Trophoblast cell (in vitro differentiated cells and primary cell): ENCODE results near the gene RNMT.
"Not testable (repeated sequence)": the region's sequence is repeated elsewhere in the genome, so short reads cannot be mapped to it uniquely, and the experiment has no call there.

Source experiments
- DNase-seq, 2 donors: peaks; one replicate each; pipeline ENCODE4 v3.0.0-alpha.2; 2016
- H2AFZ ChIP-seq: 2 replicates; pipeline ENCODE4 v1.6.1; 2013; ENCODE audit warnings: low read length, moderate library complexity, mild to moderate bottlenecking; ENCODE audit not compliant: insufficient read depth, poor library complexity
- H2AK5ac ChIP-seq: 2 replicates; pipeline ENCODE4 v1.6.1; 2013; ENCODE audit warnings: mild to moderate bottlenecking, low read length
- H2BK120ac ChIP-seq: 2 replicates; pipeline ENCODE4 v1.6.1; 2013; ENCODE audit warnings: low read length, mild to moderate bottlenecking, moderate library complexity; ENCODE audit not compliant: insufficient read depth, poor library complexity
- H2BK12ac ChIP-seq: 2 replicates; pipeline ENCODE4 v1.6.1; 2013; ENCODE audit warnings: mild to moderate bottlenecking, low read length, moderate library complexity
- H2BK5ac ChIP-seq: 2 replicates; pipeline ENCODE4 v1.6.1; 2013; ENCODE audit warnings: low read length, low read depth, moderate library complexity, mild to moderate bottlenecking; ENCODE audit not compliant: poor library complexity
- H3K14ac ChIP-seq: 2 replicates; pipeline ENCODE4 v1.6.1; 2013; ENCODE audit warnings: mild to moderate bottlenecking, low read length
- H3K18ac ChIP-seq: 2 replicates; pipeline ENCODE4 v1.6.1; 2013; ENCODE audit warnings: mild to moderate bottlenecking, low read length
- H3K23ac ChIP-seq: 2 replicates; pipeline ENCODE4 v1.6.1; 2013; ENCODE audit warnings: low read length
- H3K27ac ChIP-seq: 2 replicates; pipeline ENCODE4 v1.5.1; 2013; ENCODE audit warnings: low read depth, mild to moderate bottlenecking, inconsistent platforms, low read length, moderate library complexity
- H3K27me3 ChIP-seq: 2 replicates; pipeline ENCODE4 v1.6.1; 2013; ENCODE audit warnings: inconsistent platforms, mild to moderate bottlenecking, low read length, moderate library complexity; ENCODE audit not compliant: insufficient read depth
- H3K36me3 ChIP-seq, 2 experiments: 1 replicate in 1 of 2; 2 replicates in 1 of 2; pipeline ENCODE4 v1.6.1; 2013; ENCODE audit warnings: low read length in 2 of 2, mild to moderate bottlenecking in 2 of 2, moderate library complexity in 1 of 2; ENCODE audit not compliant: insufficient read depth in 2 of 2, control insufficient read depth in 1 of 2
- H3K4ac ChIP-seq: 2 replicates; pipeline ENCODE4 v1.6.1; 2013; ENCODE audit warnings: low read depth, mild to moderate bottlenecking, low read length, moderate library complexity
- H3K4me1 ChIP-seq, 2 experiments: 1 replicate in 1 of 2; 2 replicates in 1 of 2; pipeline ENCODE4 v1.6.1; 2013; ENCODE audit warnings: low read length in 2 of 2, mild to moderate bottlenecking in 2 of 2, moderate library complexity in 1 of 2; ENCODE audit not compliant: insufficient read depth in 2 of 2, control insufficient read depth in 1 of 2
- H3K4me2 ChIP-seq: 2 replicates; pipeline ENCODE4 v1.6.1; 2013; ENCODE audit warnings: inconsistent platforms, mild to moderate bottlenecking, low read length, moderate library complexity
- H3K4me3 ChIP-seq: 2 replicates; pipeline ENCODE4 v1.5.1; 2013; ENCODE audit warnings: mild to moderate bottlenecking, low read depth, low read length, inconsistent platforms
- H3K79me1 ChIP-seq: one replicate; pipeline ENCODE4 v1.6.1; 2013; ENCODE audit warnings: low read length
- H3K79me2 ChIP-seq: 2 replicates; pipeline ENCODE4 v1.6.1; 2013; ENCODE audit warnings: low read length, mild to moderate bottlenecking; ENCODE audit not compliant: control insufficient read depth, insufficient read depth, poor library complexity
- H3K9ac ChIP-seq: 2 replicates; pipeline ENCODE4 v1.6.1; 2013; ENCODE audit warnings: mild to moderate bottlenecking, low read length
- H3K9me3 ChIP-seq: 2 replicates; pipeline ENCODE4 v1.6.1; 2013; ENCODE audit warnings: low read depth, mild to moderate bottlenecking, control low read depth, inconsistent platforms, low read length; ENCODE audit not compliant: insufficient read depth
- H4K12ac ChIP-seq: 2 replicates; pipeline ENCODE4 v1.6.1; 2013; ENCODE audit warnings: low read depth, mild to moderate bottlenecking, low read length, moderate library complexity
- H4K8ac ChIP-seq: 2 replicates; pipeline ENCODE4 v1.6.1; 2013; ENCODE audit warnings: low read depth, mild to moderate bottlenecking, low read length, moderate library complexity
- H4K91ac ChIP-seq: one replicate; pipeline ENCODE4 v1.6.1; 2013; ENCODE audit warnings: low read depth, mild to moderate bottlenecking, low read length, moderate library complexity
- WGBS: extraction: QIAGEN DNeasy Blood & Tissue Kit; methylation state at CpG from one replicate; pipeline ENCODE4 v1.1.7; 2013; ENCODE audit warnings: missing lambda C conversion rate; ENCODE audit not compliant: insufficient read length, insufficient coverage; ENCODE audit errors: extremely low coverage; 5-methylcytosine and 5-hydroxymethylcytosine counted together

Gene RNMT

DNA sequence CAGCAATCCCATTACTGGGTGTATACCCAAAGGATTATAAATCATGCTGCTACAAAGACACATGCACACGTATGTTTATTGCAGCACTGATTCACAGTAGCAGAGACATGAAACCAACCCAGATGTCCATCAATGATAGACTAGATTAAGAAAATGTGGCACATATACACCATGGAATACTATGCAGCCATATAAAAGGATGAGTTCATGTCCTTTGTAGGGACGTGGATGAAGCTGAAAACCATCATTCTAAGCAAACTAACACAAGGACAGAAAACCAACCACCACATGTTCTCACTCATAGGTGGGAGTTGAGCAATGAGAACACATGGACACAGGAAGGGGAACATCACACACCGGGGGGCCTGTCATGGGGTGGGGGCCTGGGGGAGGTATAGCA, 25.1 kb downstream of the RNMT start:
- H3K4me1 ChIP-seq, H3K4me2 ChIP-seq, H3K9me3 ChIP-seq, H4K12ac ChIP-seq, H4K8ac ChIP-seq, H4K91ac ChIP-seq, H3K4ac ChIP-seq, H3K4me3 ChIP-seq, H3K79me1 ChIP-seq, H2AK5ac ChIP-seq, H3K18ac ChIP-seq, H3K23ac ChIP-seq, H2BK5ac ChIP-seq, H3K79me2 ChIP-seq, H3K9ac ChIP-seq, H3K27me3 ChIP-seq, H2BK12ac ChIP-seq, H2BK120ac ChIP-seq, H3K27ac ChIP-seq, DNase-seq, H2AFZ ChIP-seq, H3K14ac ChIP-seq: not testable (repeated sequence)
- WGBS = no CpG with 5 or more reads among the region's 3 CpGs
- peaks cover 26 to 27% of the 10 kb centered on the region in 2 experiments for H3K36me3 ChIP-seq

DNA sequence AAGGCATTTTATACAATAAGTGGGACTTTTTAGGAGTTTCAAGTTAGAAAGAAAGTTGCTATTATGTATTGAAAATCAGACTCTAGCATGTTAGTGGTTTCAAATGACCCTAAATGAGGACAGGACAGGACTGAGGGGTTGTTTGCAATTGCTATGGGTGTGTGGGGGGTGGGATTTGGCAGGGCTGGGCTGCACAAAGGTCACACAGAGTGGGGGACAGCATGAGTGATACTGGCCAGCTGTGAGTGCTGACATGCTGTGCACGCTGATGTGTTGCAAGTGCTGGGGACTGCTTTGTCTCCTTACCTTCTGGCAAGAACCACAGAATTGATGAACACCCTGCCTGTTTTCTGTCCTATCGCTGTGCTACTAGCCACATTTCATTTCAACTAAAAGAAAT, 29.8 kb downstream of the RNMT start:
- no peaks in the 10 kb centered on the region for H3K79me2 ChIP-seq
- no peaks in the 10 kb centered on the region for H3K27me3 ChIP-seq
- no peak overlapping the region for H3K4ac ChIP-seq
- WGBS = no CpG with 5 or more reads among the region's 2 CpGs
- H2BK120ac ChIP-seq = no peak overlapping the region
- no peak overlapping the region for H3K18ac ChIP-seq
- H4K91ac ChIP-seq = no peak overlapping the region
- no peak overlapping the region for H2BK5ac ChIP-seq
- no peaks in the 10 kb centered on the region for H3K4me1 ChIP-seq
- H2AK5ac ChIP-seq = no peak overlapping the region
- no peak overlapping the region for H3K4me2 ChIP-seq
- no peak overlapping the region for H3K27ac ChIP-seq
- no peaks in the 10 kb centered on the region for H3K9me3 ChIP-seq
- no peak for DNase-seq
- H2BK12ac ChIP-seq = no peak overlapping the region
- no peak overlapping the region for H2AFZ ChIP-seq
- H3K4me3 ChIP-seq = no peak overlapping the region
- no peak overlapping the region for H3K23ac ChIP-seq
- no peaks in the 10 kb centered on the region for H3K79me1 ChIP-seq
- peaks cover 12 to 17% of the 10 kb centered on the region in 2 experiments for H3K36me3 ChIP-seq
- no peak overlapping the region for H3K14ac ChIP-seq
- H4K12ac ChIP-seq = no peak overlapping the region
- H4K8ac ChIP-seq = no peak overlapping the region
- H3K9ac ChIP-seq = no peak overlapping the region

- Histone ChIP-seq H3K79me2 (no peaks in the 10 kb centered on the region), H2BK5ac (no peak overlapping the region), H3K4me3 (no peak overlapping the region), H3K9me3 (no peaks in the 10 kb centered on the region), H2AFZ (no peak overlapping the region), H3K27ac (no peak overlapping the region), H3K79me1 (no peaks in the 10 kb centered on the region), H4K8ac (no peak overlapping the region), H3K4me2 (no peak overlapping the region), H3K36me3 (peaks cover 12 to 17% of the 10 kb centered on the region in 2 experiments), H3K4me1 (no peaks in the 10 kb centered on the region), H2AK5ac (no peak overlapping the region), H2BK12ac (no peak overlapping the region), H3K4ac (no peak overlapping the region), H3K18ac (no peak overlapping the region), H3K9ac (no peak overlapping the region), H3K23ac (no peak overlapping the region), H3K27me3 (no peaks in the 10 kb centered on the region), H3K14ac (no peak overlapping the region), H4K12ac (no peak overlapping the region), H4K91ac (no peak overlapping the region), H2BK120ac (no peak overlapping the region)
- peak in 1 of 2 donors; percentile 16 for DNase-seq
These were observed 30.2 kb downstream of the RNMT start for GRCh38 chr18:13756671-13757070.

DNA sequence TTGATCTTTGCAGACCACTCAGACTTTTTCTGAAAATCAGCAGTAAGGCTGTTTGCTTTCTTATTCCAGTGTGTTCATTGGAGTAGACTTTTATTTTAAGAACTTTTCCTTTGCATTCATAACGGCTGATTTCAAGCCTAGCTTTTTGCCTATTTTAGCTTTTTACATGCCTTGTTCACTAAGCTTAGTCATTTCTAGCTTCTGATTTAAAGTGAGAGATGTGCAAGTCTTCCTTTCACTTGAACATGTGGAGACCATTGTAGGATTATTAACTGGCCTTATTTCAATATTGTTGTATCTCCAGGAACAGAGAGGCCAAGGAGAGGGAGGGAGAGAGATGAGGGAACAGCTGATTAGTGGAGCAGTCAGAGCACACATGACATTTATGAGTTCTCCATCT, 32.1 kb downstream of the RNMT start:
- no peak for DNase-seq
- WGBS = no CpG with 5 or more reads among the region's 1 CpG
- H2BK12ac ChIP-seq = no peak overlapping the region

More for the DNA sequence above, 32.1 kb downstream of the RNMT start:
- Histone ChIP-seq H2BK5ac (no peak overlapping the region), H3K79me1 (no peaks in the 10 kb centered on the region), H3K4ac (no peak overlapping the region), H3K79me2 (no peaks in the 10 kb centered on the region), H3K27me3 (no peaks in the 10 kb centered on the region), H2AK5ac (no peak overlapping the region), H3K9me3 (peaks cover 3% of the 10 kb centered on the region), H3K36me3 (peaks cover 8 to 20% of the 10 kb centered on the region in 2 experiments), H2BK120ac (no peak overlapping the region), H4K91ac (no peak overlapping the region), H3K9ac (no peak overlapping the region), H3K4me1 (no peaks in the 10 kb centered on the region), H2AFZ (no peak overlapping the region), H4K12ac (no peak overlapping the region), H4K8ac (no peak overlapping the region), H3K14ac (no peak overlapping the region), H3K4me2 (no peak overlapping the region), H3K4me3 (no peak overlapping the region), H3K23ac (no peak overlapping the region), H3K27ac (no peak overlapping the region), H3K18ac (no peak overlapping the region)
